HCT116 (cell line): ENCODE data around the gene SLC15A3. TPM values are rescaled to one million over a fixed set of nuclear protein-coding genes. Genes with fewer than 3 reads are reported as not detected.

Experiments used
- ATAC-seq: fragments of 200-7000 bp; cut with Tn5 transposase; 2 replicates; pipeline ENCODE4 v1.9.1; 2020; ENCODE audit warnings: mild to moderate bottlenecking, moderate library complexity
- BruUV-seq: library from RNA; stranded (reverse); fragments of 400-500 nt; replicated peaks from 2 replicates; lab custom pipeline; 2021; lab: Mats Ljungman, UMichigan
- CTCF ChIA-PET: fragments of 300-600 bp; sonication (Branson Sonifier 250); formaldehyde crosslinking; loops from one replicate; lab custom pipeline; 2021; ENCODE audit warnings: antibody characterized with exemption; lab: Charles Lee
- POLR2A ChIA-PET: fragments of 300-600, 350-600 bp; sonication (Branson Sonifier 250); formaldehyde crosslinking; loops from one replicate; lab custom pipeline; 2021; ENCODE audit warnings: antibody characterized with exemption; lab: Charles Lee
- RAD21 ChIA-PET, 2 experiments: fragments of 300-600 bp; sonication (Branson Sonifier 250); formaldehyde crosslinking; loops; one replicate each; lab custom pipeline; 2023; ENCODE audit warnings: low total read pairs in 2 of 2; ENCODE audit not compliant: uncharacterized antibody in 2 of 2, unreplicated experiment in 2 of 2, low non-redundant PET in 1 of 2; lab: Charles Lee
- DNase-seq: peaks from one replicate; pipeline ENCODE4 v3.0.0-alpha.2; 2010; ENCODE audit warnings: low read depth, low spot score
- H2AFZ ChIP-seq: fragments of 200-600 bp; shearing (Covaris generic), sonication (generic); 2 replicates; pipeline ENCODE4 v1.6.1; 2017; ENCODE audit warnings: low read depth, mixed run types, mixed read lengths, antibody characterized with exemption, low read length; ENCODE audit not compliant: poor library complexity, severe bottlenecking
- H3K27ac ChIP-seq: 2 replicates; pipeline ENCODE4 v1.5.1; 2012; ENCODE audit warnings: low read depth, low read length
- H3K27me3 ChIP-seq: fragments of 200-600 bp; sonication (generic); 2 replicates; pipeline ENCODE4 v1.6.1; 2016; ENCODE audit warnings: mixed run types, low read length, mixed read lengths; ENCODE audit not compliant: insufficient read depth
- H3K36me3 ChIP-seq, 2 experiments: fragments of 200-500 bp in 1 of 2; fragments of 200-600 bp in 1 of 2; sonication (Bioruptor generic) in 1 of 2; sonication (generic) in 1 of 2; 2 replicates each; pipeline versions ENCODE4 v1.5.1 to v1.6.1; 2014 to 2016; ENCODE audit warnings: low read length in 2 of 2, inconsistent platforms in 1 of 2, mixed read lengths in 1 of 2, mixed run types in 1 of 2; ENCODE audit not compliant: insufficient read depth in 2 of 2, control insufficient read depth in 1 of 2
- H3K4me1 ChIP-seq, 2 experiments: fragments of 200-600 bp in 1 of 2; sonication (generic) in 1 of 2; 2 replicates each; pipeline versions ENCODE4 v1.5.1 to v1.6.1; 2012 to 2017; ENCODE audit warnings: low read length in 2 of 2, inconsistent platforms in 1 of 2, mild to moderate bottlenecking in 1 of 2, mixed read lengths in 1 of 2, mixed run types in 1 of 2, moderate library complexity in 1 of 2; ENCODE audit not compliant: insufficient read depth in 2 of 2, control insufficient read depth in 1 of 2
- H3K4me2 ChIP-seq: fragments of 200-600 bp; sonication (generic); 2 replicates; pipeline ENCODE4 v1.6.1; 2017; ENCODE audit warnings: mixed run types, low read length, mixed read lengths
- H3K4me3 ChIP-seq, 2 experiments: fragments of 200-600 bp in 1 of 2; sonication (generic) in 1 of 2; replicated peaks in 1 of 2; 2 replicates each; pipeline ENCODE4 v1.5.1; 2011 to 2016; ENCODE audit warnings: low read length in 2 of 2, control low read depth in 1 of 2, low read depth in 1 of 2, mild to moderate bottlenecking in 1 of 2, mixed read lengths in 1 of 2, mixed run types in 1 of 2
- H3K79me2 ChIP-seq: fragments of 200-600 bp; sonication (generic); 2 replicates; pipeline ENCODE4 v1.6.1; 2017; ENCODE audit warnings: mild to moderate bottlenecking, mixed run types, low read length, moderate library complexity, mixed read lengths; ENCODE audit not compliant: insufficient read depth
- H3K9ac ChIP-seq: fragments of 200-600 bp; sonication (generic); 2 replicates; pipeline ENCODE4 v1.6.1; 2016; ENCODE audit warnings: low read length, mixed read lengths
- H3K9me2 ChIP-seq: fragments of 200-600 bp; sonication (generic), shearing (Covaris generic); 2 replicates; pipeline ENCODE4 v1.6.1; 2017; ENCODE audit warnings: mixed run types, mild to moderate bottlenecking, moderate library complexity; ENCODE audit not compliant: insufficient read depth
- H3K9me3 ChIP-seq, 2 experiments: fragments of 200-500 bp in 1 of 2; fragments of 200-600 bp in 1 of 2; sonication (Bioruptor generic) in 1 of 2; sonication (generic) in 1 of 2; 2 replicates each; pipeline ENCODE4 v1.6.1; 2014 to 2017; ENCODE audit warnings: low read length in 2 of 2, mixed read lengths in 2 of 2, inconsistent platforms in 1 of 2, low read depth in 1 of 2, mild to moderate bottlenecking in 1 of 2, mixed run types in 1 of 2, moderate library complexity in 1 of 2; ENCODE audit not compliant: control insufficient read depth in 1 of 2, insufficient read depth in 1 of 2
- H4K20me1 ChIP-seq: fragments of 200-600 bp; sonication (generic), shearing (Covaris generic); 2 replicates; pipeline ENCODE4 v1.6.1; 2017; ENCODE audit warnings: mixed run types, mild to moderate bottlenecking, moderate library complexity; ENCODE audit not compliant: insufficient read depth
- CEBPB ChIP-seq: IDR thresholded peaks from 2 replicates; pipeline ENCODE4 v1.6.1; 2012; ENCODE audit warnings: low read depth
- POLR2A ChIP-seq: IDR thresholded peaks from 2 replicates; pipeline ENCODE4 v1.7.0; 2011; ENCODE audit warnings: borderline replicate concordance; ENCODE audit not compliant: insufficient read depth, insufficient read length; ENCODE audit errors: extremely low read depth
- SP1 ChIP-seq: IDR thresholded peaks from 2 replicates; pipeline ENCODE4 v1.6.1; 2012; ENCODE audit warnings: low read depth
- SRF ChIP-seq: IDR thresholded peaks from 2 replicates; pipeline ENCODE4 v1.6.1; 2012; ENCODE audit warnings: low read depth
- TCF7L2 ChIP-seq: IDR thresholded peaks from 2 replicates; pipeline ENCODE4 v1.7.0; 2011; ENCODE audit warnings: borderline replicate concordance, inconsistent platforms; ENCODE audit not compliant: insufficient read depth, insufficient read length; ENCODE audit errors: extremely low read depth
- YY1 ChIP-seq: IDR thresholded peaks from 2 replicates; pipeline ENCODE4 v1.6.1; 2011; ENCODE audit warnings: low read length, low read depth, moderate library complexity, mild to moderate bottlenecking; ENCODE audit not compliant: insufficient replicate concordance; ENCODE audit errors: extremely low read depth
- intact Hi-C: fragments of 100-400 bp; cut with micrococcal nuclease; formaldehyde crosslinking; loops from 2 replicates; pipeline ENCODE4 v1.10.0; 2022
- total RNA-seq: library from RNA; stranded (reverse); gene quantifications from one replicate; pipeline ENCODE4 v1.2.1, GENCODE V29; 2021; ENCODE audit not compliant: unreplicated experiment
- TF ChIP-seq, protein P1 (sequence below): IDR thresholded peaks from 2 replicates; pipeline ENCODE4 v1.6.1; 2012; ENCODE audit warnings: low read depth
- TF ChIP-seq, protein P2 (sequence below): IDR thresholded peaks from 2 replicates; pipeline ENCODE4 v1.6.1; 2012

Gene SLC15A3
- total RNA-seq, 1 experiment from 2014 or later = not detected

DNA sequence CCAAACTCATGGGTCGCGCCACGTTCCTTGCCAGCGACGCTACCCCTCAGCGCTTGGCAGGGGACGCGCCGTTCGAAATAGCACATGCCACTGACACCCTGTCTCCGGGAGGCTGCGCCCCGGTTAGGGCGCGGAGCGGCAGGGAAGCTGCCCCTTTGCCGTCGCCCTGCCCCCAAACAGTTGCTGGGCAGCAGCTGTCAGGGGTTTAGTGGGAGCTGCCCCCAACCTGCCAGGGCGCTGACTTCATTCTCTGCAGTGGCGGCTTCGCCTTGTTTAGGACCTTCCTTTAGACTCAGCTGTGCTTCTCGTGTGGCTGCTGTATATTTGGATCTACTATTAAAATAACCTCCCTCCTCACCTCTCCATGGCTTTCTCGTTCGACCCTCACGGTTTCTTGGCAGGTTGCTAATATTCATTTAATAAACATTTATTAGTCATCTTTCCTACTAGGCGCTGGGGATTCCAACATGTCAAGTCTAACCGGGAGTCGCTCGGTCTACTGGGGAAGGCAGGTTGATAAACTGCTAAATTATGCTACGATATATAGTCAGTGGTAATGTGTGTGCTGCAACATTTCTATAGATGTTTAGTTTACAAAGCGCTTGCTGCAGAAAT is 37.2 kb downstream of the SLC15A3 start:
- CTCF ChIA-PET = interaction anchor here (0.6 to 2.1 kb wide), 6 partner anchors 10 to 272 kb away, joined by 3 to 13 read pairs (median 4); no protein-coding TSS in a partner anchor
- intact Hi-C loops = loop anchor here (10.0 kb wide), 1 partner anchor 270 kb away; no protein-coding TSS in a partner anchor

More for the DNA sequence above, 37.2 kb downstream of the SLC15A3 start:
- H3K27me3 ChIP-seq = no peaks in the 10 kb centered on the region
- no peak for DNase-seq
- H3K79me2 ChIP-seq = peaks cover 54% of the 10 kb centered on the region
- peak overlapping the region; percentile 73 for H3K9ac ChIP-seq
- ChIA-PET RAD21 (no interaction called here), POLR2A (interaction anchor here (0.9 kb wide), 1 partner anchor 10 kb away, joined by 4 read pairs; no protein-coding TSS in a partner anchor)
- peak overlapping the region; percentile 89 for H3K4me2 ChIP-seq
- TF ChIP-seq, protein P1, sequence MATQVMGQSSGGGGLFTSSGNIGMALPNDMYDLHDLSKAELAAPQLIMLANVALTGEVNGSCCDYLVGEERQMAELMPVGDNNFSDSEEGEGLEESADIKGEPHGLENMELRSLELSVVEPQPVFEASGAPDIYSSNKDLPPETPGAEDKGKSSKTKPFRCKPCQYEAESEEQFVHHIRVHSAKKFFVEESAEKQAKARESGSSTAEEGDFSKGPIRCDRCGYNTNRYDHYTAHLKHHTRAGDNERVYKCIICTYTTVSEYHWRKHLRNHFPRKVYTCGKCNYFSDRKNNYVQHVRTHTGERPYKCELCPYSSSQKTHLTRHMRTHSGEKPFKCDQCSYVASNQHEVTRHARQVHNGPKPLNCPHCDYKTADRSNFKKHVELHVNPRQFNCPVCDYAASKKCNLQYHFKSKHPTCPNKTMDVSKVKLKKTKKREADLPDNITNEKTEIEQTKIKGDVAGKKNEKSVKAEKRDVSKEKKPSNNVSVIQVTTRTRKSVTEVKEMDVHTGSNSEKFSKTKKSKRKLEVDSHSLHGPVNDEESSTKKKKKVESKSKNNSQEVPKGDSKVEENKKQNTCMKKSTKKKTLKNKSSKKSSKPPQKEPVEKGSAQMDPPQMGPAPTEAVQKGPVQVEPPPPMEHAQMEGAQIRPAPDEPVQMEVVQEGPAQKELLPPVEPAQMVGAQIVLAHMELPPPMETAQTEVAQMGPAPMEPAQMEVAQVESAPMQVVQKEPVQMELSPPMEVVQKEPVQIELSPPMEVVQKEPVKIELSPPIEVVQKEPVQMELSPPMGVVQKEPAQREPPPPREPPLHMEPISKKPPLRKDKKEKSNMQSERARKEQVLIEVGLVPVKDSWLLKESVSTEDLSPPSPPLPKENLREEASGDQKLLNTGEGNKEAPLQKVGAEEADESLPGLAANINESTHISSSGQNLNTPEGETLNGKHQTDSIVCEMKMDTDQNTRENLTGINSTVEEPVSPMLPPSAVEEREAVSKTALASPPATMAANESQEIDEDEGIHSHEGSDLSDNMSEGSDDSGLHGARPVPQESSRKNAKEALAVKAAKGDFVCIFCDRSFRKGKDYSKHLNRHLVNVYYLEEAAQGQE = no peak
- no peak for TF ChIP-seq SRF
- no peak for TF ChIP-seq POLR2A
- no peak for TF ChIP-seq TCF7L2
- no peak for TF ChIP-seq SP1
- TF ChIP-seq, protein P2, sequence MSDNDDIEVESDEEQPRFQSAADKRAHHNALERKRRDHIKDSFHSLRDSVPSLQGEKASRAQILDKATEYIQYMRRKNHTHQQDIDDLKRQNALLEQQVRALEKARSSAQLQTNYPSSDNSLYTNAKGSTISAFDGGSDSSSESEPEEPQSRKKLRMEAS = no peak
- no peak for TF ChIP-seq CEBPB
- TF ChIP-seq YY1 = no peak
- H3K4me1 ChIP-seq = peaks cover 26 to 66% of the 10 kb centered on the region in 2 experiments
- H2AFZ ChIP-seq = no peak overlapping the region
- H3K36me3 ChIP-seq = peaks cover 0 to 3% of the 10 kb centered on the region in 2 experiments; a peak in 1 of 4 replicates
- peak overlapping the region; percentile 61 to 67 for H3K4me3 ChIP-seq
- ATAC-seq = peak; percentile 28
- no peaks in the 10 kb centered on the region for H3K9me2 ChIP-seq
- no TSS peak for BruUV-seq
- peak overlapping the region; percentile 61 for H3K27ac ChIP-seq
- H3K9me3 ChIP-seq = no peaks in the 10 kb centered on the region
- no peaks in the 10 kb centered on the region; the same call in 1 of the 2 replicates for H4K20me1 ChIP-seq
